SK-N-SH treated with all-trans-retinoic acid at 6 μM for 48 hours (cell line): ENCODE data around the gene TATDN3.

Experiments
- CSDC2 ChIP-seq: fragments of 250-450 bp; sonication (Bioruptor Pico); IDR thresholded peaks from 2 replicates; pipeline ENCODE4 v1.5.0; 2020; ENCODE audit warnings: mild to moderate bottlenecking, moderate library complexity
- PPARA ChIP-seq: fragments of 250-450 bp; sonication (Bioruptor Pico); IDR thresholded peaks from 2 replicates; pipeline ENCODE4 v1.5.0; 2020; ENCODE audit warnings: mild to moderate bottlenecking, borderline replicate concordance
- TOX ChIP-seq: fragments of 250-450 bp; sonication (Bioruptor Pico); IDR thresholded peaks from 2 replicates; pipeline ENCODE4 v1.8.0; 2021; ENCODE audit warnings: mild to moderate bottlenecking, moderate library complexity, borderline replicate concordance

TATDN3 gene

DNA sequence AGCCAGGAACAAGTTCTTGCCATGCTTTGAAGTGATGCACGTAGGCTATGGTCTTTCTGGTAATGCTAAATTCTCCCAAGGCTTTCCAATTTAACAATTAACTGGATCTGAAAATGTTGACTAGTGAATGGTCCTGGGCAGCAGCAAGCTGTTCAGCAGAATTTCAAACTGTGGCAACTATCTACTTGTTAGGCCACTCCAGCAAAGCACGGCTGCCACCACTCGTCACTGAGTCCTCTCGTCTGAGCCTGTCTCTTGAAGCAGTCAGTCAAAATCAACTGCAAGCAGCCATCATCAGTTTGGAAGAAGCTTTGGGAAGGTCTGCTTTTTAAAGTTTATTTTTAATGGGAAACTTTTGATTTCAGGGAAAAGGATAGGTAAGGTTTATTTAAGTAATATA is 72.5 kb downstream of the TATDN3 start (continued):
- TF ChIP-seq CSDC2 (CRISPR knock-in tag) (no peak), TOX (CRISPR knock-in tag) (no peak), PPARA (CRISPR knock-in tag) (no peak)
